Measurements from ENCODE around the gene FIP1L1.

FIP1L1 gene

DNA sequence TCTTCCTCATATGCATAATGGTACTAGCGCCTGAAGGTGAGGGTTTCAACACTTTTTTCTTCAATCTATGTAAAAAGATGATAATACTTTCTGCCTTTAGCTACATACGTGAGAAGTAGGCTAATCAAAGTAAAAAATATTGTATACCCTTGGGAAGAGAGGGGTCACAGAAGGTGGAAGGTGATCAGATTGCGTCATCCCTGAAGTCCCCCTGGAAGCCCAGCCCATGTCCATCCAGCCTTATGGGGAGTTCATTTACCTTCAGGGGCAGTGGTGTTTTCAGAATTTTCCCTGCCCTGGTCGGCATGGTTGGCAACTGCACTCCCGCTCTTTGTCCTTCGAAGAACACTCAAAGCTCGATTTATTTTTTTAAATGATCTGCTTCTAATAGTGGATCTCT lies 129.6 kb downstream of the FIP1L1 start:
- DNase-seq = no peak

DNA sequence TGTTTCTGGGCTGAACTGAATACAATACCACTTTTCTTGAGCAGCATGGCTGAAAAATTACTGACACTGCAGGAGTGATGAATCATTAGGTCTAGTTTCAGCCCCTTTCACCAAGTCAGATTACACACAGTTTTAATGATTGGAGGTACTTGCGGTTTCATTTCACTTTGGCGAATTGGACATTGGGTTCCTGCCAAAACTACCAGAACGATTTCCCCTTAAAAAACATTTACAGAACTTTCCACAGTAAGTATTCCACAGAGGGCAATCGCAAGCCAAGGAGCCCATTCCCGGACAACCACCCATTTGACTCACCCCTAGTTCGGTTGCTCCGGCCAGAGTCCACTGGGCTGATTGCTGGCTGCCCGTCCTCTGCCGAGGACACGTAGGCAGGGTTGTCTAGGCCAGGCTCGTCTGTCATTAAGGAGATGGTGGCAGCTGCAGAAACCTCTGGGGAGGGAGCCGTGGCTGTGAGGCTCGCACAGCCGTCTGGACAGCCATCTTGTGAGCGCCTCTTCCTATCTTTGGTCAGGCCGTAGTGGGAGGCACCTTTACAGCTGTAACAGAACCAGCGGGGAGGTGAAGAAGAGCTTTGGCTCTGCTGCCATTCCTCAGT lies 130.3 kb downstream of the FIP1L1 start:
- DNase-seq = no peak

DNA sequence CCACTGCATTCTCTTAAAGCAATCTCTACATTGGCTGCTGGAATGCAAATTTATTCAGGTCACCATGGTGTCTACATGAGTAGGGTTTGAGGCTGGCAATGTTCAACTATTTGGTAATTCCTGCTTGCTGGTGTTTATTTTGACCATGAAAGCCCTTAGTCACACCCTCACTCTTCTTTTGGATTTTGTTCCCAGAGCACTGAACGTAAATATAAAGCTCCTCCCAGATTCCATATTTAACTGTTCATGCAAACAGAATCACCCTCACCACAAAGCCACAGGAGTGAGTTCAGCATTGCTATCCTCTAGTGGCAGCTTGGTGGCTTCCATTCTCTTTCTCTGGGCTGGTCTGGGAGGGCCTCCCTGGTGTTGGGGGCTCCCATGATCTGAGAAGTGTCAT lies 131.0 kb downstream of the FIP1L1 start:
- DNase-seq = no peak

DNA sequence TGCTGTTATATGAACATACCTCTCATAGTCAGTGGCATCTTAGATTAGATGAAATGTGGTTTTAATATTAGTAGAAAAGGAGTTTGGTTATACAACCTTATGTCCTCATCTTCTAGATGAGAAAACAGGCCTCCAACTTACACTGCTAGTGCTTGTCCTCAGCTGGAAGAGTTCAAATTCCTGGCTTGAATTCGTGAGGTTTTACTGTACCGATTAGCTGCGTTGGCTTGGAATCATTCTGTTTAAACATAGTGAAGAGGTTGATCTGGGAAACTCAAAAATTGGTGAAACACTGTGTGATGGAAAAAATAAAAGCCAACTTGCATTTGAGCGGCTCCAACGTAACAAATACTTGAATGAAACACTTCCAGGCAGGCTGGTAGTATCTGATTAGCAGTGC lies 132.9 kb downstream of the FIP1L1 start:
- DNase-seq = no peak

All from SHP77 treated with DMSO at 0.1 percent for 48 hours (cell line).